Stimulated activated CD4-positive, alpha-beta T cell treated with anti-CD3 and anti-CD28 coated beads, TNF-alpha, amount 100 ng/mL, for 48 hours (primary cell): ENCODE measurements around the gene PAM16.

Experiments used
- DNase-seq, 3 donors: peaks; one replicate each; pipeline ENCODE4 v3.0.0-alpha.2; 2020; ENCODE audit warnings: low read depth in 3 of 3

The PAM16 gene

GRCh38 chr16:4383591-4384444, 32.7 kb upstream of the PAM16 start:
- DNase-seq = no peak

GRCh38 chr16:4382795-4383357, 31.8 kb upstream of the PAM16 start:
- no peak for DNase-seq

GRCh38 chr16:4381935-4382794, 31.0 kb upstream of the PAM16 start:
- no peak for DNase-seq

- DNase-seq = no peak
Observed at GRCh38 chr16:4381072-4381934, 30.2 kb upstream of the PAM16 start.

GRCh38 chr16:4380119-4381063, 29.3 kb upstream of the PAM16 start:
- DNase-seq = no peak

- DNase-seq = no peak
Observed at GRCh38 chr16:4378999-4379690, 28.0 kb upstream of the PAM16 start.

GRCh38 chr16:4378161-4378666, 27.1 kb upstream of the PAM16 start:
- DNase-seq = no peak

- no peak for DNase-seq
Observed at GRCh38 chr16:4377573-4378154, 26.5 kb upstream of the PAM16 start.

- DNase-seq = no peak
Observed at GRCh38 chr16:4376893-4377572, 25.9 kb upstream of the PAM16 start.

GRCh38 chr16:4376126-4376892, 25.2 kb upstream of the PAM16 start:
- DNase-seq = no peak

- DNase-seq = no peak
Observed at GRCh38 chr16:4375717-4376116, 24.6 kb upstream of the PAM16 start.

GRCh38 chr16:4373909-4374742, 23.0 kb upstream of the PAM16 start:
- DNase-seq = no peak

- no peak for DNase-seq
Observed at GRCh38 chr16:4373356-4373908, 22.3 kb upstream of the PAM16 start.

GRCh38 chr16:4372578-4373355, 21.6 kb upstream of the PAM16 start:
- DNase-seq = no peak

GRCh38 chr16:4372001-4372577, 21.0 kb upstream of the PAM16 start:
- no peak for DNase-seq
